H9 (cell line): ENCODE measurements around the gene MYOD1. TPM values are rescaled to one million over a fixed set of nuclear protein-coding genes. Genes with fewer than 3 reads are reported as not detected.

ENCODE experiments used
- DNase-seq: peaks from one replicate; pipeline ENCODE4 v3.0.0-alpha.2; 2017
- H2AFZ ChIP-seq: one replicate; pipeline ENCODE4 v1.6.1; 2013; ENCODE audit warnings: mild to moderate bottlenecking, low read length, control low read depth, moderate library complexity
- H2AK5ac ChIP-seq: 2 replicates; pipeline ENCODE4 v1.6.1; 2013; ENCODE audit warnings: low read length, control low read depth, mixed read lengths; ENCODE audit not compliant: insufficient read length
- H2BK120ac ChIP-seq: one replicate; pipeline ENCODE4 v1.6.1; 2013; ENCODE audit warnings: low read depth, mild to moderate bottlenecking, low read length, control low read depth, inconsistent platforms; ENCODE audit not compliant: poor library complexity, severe bottlenecking
- H2BK12ac ChIP-seq: 2 replicates; pipeline ENCODE4 v1.6.1; 2013; ENCODE audit warnings: low read length, control low read depth, mixed read lengths, low read depth; ENCODE audit not compliant: insufficient read length
- H2BK15ac ChIP-seq: 2 replicates; pipeline ENCODE4 v1.6.1; 2013; ENCODE audit warnings: low read depth, low read length, control low read depth
- H2BK20ac ChIP-seq: one replicate; pipeline ENCODE4 v1.6.1; 2013; ENCODE audit warnings: low read depth, mild to moderate bottlenecking, low read length, control low read depth, inconsistent platforms; ENCODE audit not compliant: poor library complexity, severe bottlenecking
- H2BK5ac ChIP-seq: 2 replicates; pipeline ENCODE4 v1.6.1; 2013; ENCODE audit warnings: low read length, control low read depth, mixed read lengths; ENCODE audit not compliant: insufficient read length
- H3K14ac ChIP-seq: 2 replicates; pipeline ENCODE4 v1.6.1; 2013; ENCODE audit warnings: low read length, control low read depth; ENCODE audit not compliant: insufficient read depth
- H3K18ac ChIP-seq: 2 replicates; pipeline ENCODE4 v1.6.1; 2013; ENCODE audit warnings: low read depth, mild to moderate bottlenecking, mixed read lengths, low read length, control low read depth; ENCODE audit not compliant: insufficient read length
- H3K23ac ChIP-seq: 2 replicates; pipeline ENCODE4 v1.6.1; 2013; ENCODE audit warnings: low read length, control low read depth, mixed read lengths, low read depth; ENCODE audit not compliant: insufficient read length
- H3K23me2 ChIP-seq: 2 replicates; pipeline ENCODE4 v1.6.1; 2013; ENCODE audit warnings: low read depth, mild to moderate bottlenecking, mixed read lengths, low read length, control low read depth; ENCODE audit not compliant: insufficient read length, poor library complexity, severe bottlenecking
- H3K27ac ChIP-seq: 2 replicates; pipeline ENCODE4 v1.5.1; 2013; ENCODE audit warnings: low read length, control low read depth, mixed read lengths, low read depth; ENCODE audit not compliant: insufficient read length
- H3K27me3 ChIP-seq: 2 replicates; pipeline ENCODE4 v1.6.1; 2013; ENCODE audit warnings: low read length, control low read depth, inconsistent platforms; ENCODE audit not compliant: insufficient read depth
- H3K4ac ChIP-seq: 2 replicates; pipeline ENCODE4 v1.6.1; 2013; ENCODE audit warnings: low read depth, mild to moderate bottlenecking, control low read depth, inconsistent platforms, low read length, moderate library complexity
- H3K4me1 ChIP-seq: 2 replicates; pipeline ENCODE4 v1.6.1; 2013; ENCODE audit warnings: low read length, control low read depth, inconsistent platforms; ENCODE audit not compliant: insufficient read depth
- H3K4me2 ChIP-seq: 2 replicates; pipeline ENCODE4 v1.6.1; 2013; ENCODE audit warnings: low read length, control low read depth, mixed read lengths; ENCODE audit not compliant: insufficient read length, insufficient read depth
- H3K56ac ChIP-seq: 2 replicates; pipeline ENCODE4 v1.6.1; 2013; ENCODE audit warnings: low read depth, mild to moderate bottlenecking, mixed read lengths, low read length, control low read depth; ENCODE audit not compliant: insufficient read length
- H3K79me1 ChIP-seq: 2 replicates; pipeline ENCODE4 v1.6.1; 2013; ENCODE audit warnings: low read depth, mild to moderate bottlenecking, moderate library complexity, low read length, control low read depth, inconsistent platforms; ENCODE audit not compliant: insufficient read depth, poor library complexity, severe bottlenecking
- H3K79me2 ChIP-seq: 2 replicates; pipeline ENCODE4 v1.6.1; 2013; ENCODE audit warnings: low read length, control low read depth, inconsistent platforms; ENCODE audit not compliant: insufficient read depth
- H3K9ac ChIP-seq: 2 replicates; pipeline ENCODE4 v1.6.1; 2013; ENCODE audit warnings: low read length, control low read depth, mixed read lengths; ENCODE audit not compliant: insufficient read length; ENCODE audit errors: extremely low read depth
- H3K9me3 ChIP-seq: one replicate; pipeline ENCODE4 v1.6.1; 2013; ENCODE audit warnings: low read depth, low read length, inconsistent platforms; ENCODE audit not compliant: control insufficient read depth
- H3T11ph ChIP-seq: one replicate; pipeline ENCODE4 v1.6.1; 2013; ENCODE audit warnings: mild to moderate bottlenecking, low read length, control low read depth, inconsistent platforms
- H4K20me1 ChIP-seq: one replicate; pipeline ENCODE4 v1.6.1; 2013; ENCODE audit not compliant: control insufficient read depth, insufficient read length, insufficient read depth
- H4K5ac ChIP-seq: 2 replicates; pipeline ENCODE4 v1.6.1; 2013; ENCODE audit warnings: low read depth, mild to moderate bottlenecking, mixed read lengths, low read length, control low read depth; ENCODE audit not compliant: insufficient read length
- H4K8ac ChIP-seq: replicated peaks from 2 replicates; pipeline ENCODE4 v1.6.1; 2013; ENCODE audit warnings: low read length, control low read depth, mixed read lengths, low read depth; ENCODE audit not compliant: insufficient read length
- H4K91ac ChIP-seq: 2 replicates; pipeline ENCODE4 v1.6.1; 2013; ENCODE audit warnings: low read depth, mild to moderate bottlenecking, moderate library complexity, mixed read lengths, low read length, control low read depth; ENCODE audit not compliant: insufficient read length
- H3K27ac Mint-ChIP-seq, 3 experiments: 2 replicates in 2 of 3; 3 replicates in 1 of 3; pipeline ENCODE4 v1.8.0; 2020 to 2021; ENCODE audit warnings: mixed read lengths in 3 of 3, mild to moderate bottlenecking in 1 of 3, moderate library complexity in 1 of 3
- H3K27me3 Mint-ChIP-seq: 2 replicates; pipeline ENCODE4 v1.8.0; 2021; ENCODE audit warnings: low read depth, mild to moderate bottlenecking, moderate library complexity, mixed read lengths
- H3K36me3 Mint-ChIP-seq, 3 experiments: 2 replicates in 2 of 3; 3 replicates in 1 of 3; pipeline ENCODE4 v1.8.0; 2020 to 2021; ENCODE audit warnings: low read depth in 3 of 3, mixed read lengths in 3 of 3; ENCODE audit not compliant: insufficient read depth in 1 of 3
- H3K4me1 Mint-ChIP-seq, 2 experiments: 2 replicates each; pipeline ENCODE4 v1.8.0; 2020; ENCODE audit warnings: mixed read lengths in 2 of 2
- H3K4me3 Mint-ChIP-seq, 2 experiments: 2 replicates in 1 of 2; 3 replicates in 1 of 2; pipeline ENCODE4 v1.8.0; 2020 to 2021; ENCODE audit warnings: mild to moderate bottlenecking in 2 of 2, mixed read lengths in 2 of 2, moderate library complexity in 1 of 2
- H3K9me3 Mint-ChIP-seq, 2 experiments: 2 replicates in 1 of 2; 3 replicates in 1 of 2; pipeline ENCODE4 v1.8.0; 2020; ENCODE audit warnings: mild to moderate bottlenecking in 2 of 2, mixed read lengths in 2 of 2, moderate library complexity in 1 of 2
- WGBS: extraction: QIAGEN DNeasy Blood & Tissue Kit; methylation state at CpG from one replicate; pipeline ENCODE4 v1.1.7; 2013; ENCODE audit warnings: missing lambda C conversion rate, low lambda C conversion rate, mixed read lengths; ENCODE audit not compliant: insufficient read length; ENCODE audit errors: extremely low coverage; 5-methylcytosine and 5-hydroxymethylcytosine counted together
- total RNA-seq: library from RNA; stranded (reverse); gene quantifications from 2 replicates; pipeline ENCODE4 v1.2.1, GENCODE V29; 2021
- TF ChIP-seq, protein P1 (sequence below): fragments of 200-600 bp; sonication (generic); conservative IDR thresholded peaks from 3 replicates; pipeline ENCODE4 v1.8.0; 2021; ENCODE audit warnings: antibody characterized with exemption, mild to moderate bottlenecking

Gene MYOD1
- total RNA-seq, 1 experiment from 2014 or later, result not detected

- TF ChIP-seq, protein P1, sequence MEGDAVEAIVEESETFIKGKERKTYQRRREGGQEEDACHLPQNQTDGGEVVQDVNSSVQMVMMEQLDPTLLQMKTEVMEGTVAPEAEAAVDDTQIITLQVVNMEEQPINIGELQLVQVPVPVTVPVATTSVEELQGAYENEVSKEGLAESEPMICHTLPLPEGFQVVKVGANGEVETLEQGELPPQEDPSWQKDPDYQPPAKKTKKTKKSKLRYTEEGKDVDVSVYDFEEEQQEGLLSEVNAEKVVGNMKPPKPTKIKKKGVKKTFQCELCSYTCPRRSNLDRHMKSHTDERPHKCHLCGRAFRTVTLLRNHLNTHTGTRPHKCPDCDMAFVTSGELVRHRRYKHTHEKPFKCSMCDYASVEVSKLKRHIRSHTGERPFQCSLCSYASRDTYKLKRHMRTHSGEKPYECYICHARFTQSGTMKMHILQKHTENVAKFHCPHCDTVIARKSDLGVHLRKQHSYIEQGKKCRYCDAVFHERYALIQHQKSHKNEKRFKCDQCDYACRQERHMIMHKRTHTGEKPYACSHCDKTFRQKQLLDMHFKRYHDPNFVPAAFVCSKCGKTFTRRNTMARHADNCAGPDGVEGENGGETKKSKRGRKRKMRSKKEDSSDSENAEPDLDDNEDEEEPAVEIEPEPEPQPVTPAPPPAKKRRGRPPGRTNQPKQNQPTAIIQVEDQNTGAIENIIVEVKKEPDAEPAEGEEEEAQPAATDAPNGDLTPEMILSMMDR, result no peak
- H3K79me1 ChIP-seq, result no peaks in the 10 kb centered on the region
- no peak overlapping the region for H2BK20ac ChIP-seq
- H2BK5ac ChIP-seq, result no peak overlapping the region
- no peaks in the 10 kb centered on the region for H3K4me1 ChIP-seq
- H3K9me3 Mint-ChIP-seq, result peaks cover 6 to 8% of the 10 kb centered on the region in 2 experiments; a peak in 4 of 5 replicates
- WGBS, result no CpG with 5 or more reads among the region's 4 CpGs
- H4K20me1 ChIP-seq, result no peaks in the 10 kb centered on the region
- H3K27me3 Mint-ChIP-seq, result peaks cover 40% of the 10 kb centered on the region
- H4K5ac ChIP-seq, result no peak overlapping the region
- H2AK5ac ChIP-seq, result no peak overlapping the region
- no peaks in the 10 kb centered on the region for H3K23me2 ChIP-seq
- H3K9me3 ChIP-seq, result no peaks in the 10 kb centered on the region
- no peak overlapping the region for H3K4me2 ChIP-seq
- no peak overlapping the region for H3K23ac ChIP-seq
- peaks cover 4% of the 10 kb centered on the region in 2 experiments for H3K4me1 Mint-ChIP-seq
- no peak for DNase-seq
- H3K56ac ChIP-seq, result no peak overlapping the region
- no peak overlapping the region for H3K9ac ChIP-seq
- H2BK12ac ChIP-seq, result no peak overlapping the region
- peaks cover 7% of the 10 kb centered on the region; the same call in 1 of the 2 replicates for H3K27me3 ChIP-seq
- H2BK15ac ChIP-seq, result no peak overlapping the region
- H3K14ac ChIP-seq, result no peak overlapping the region
- H3K27ac ChIP-seq, result no peak overlapping the region
- no peak overlapping the region for H3K27ac Mint-ChIP-seq
- no peak overlapping the region for H3K18ac ChIP-seq
- H3T11ph ChIP-seq, result no peak overlapping the region
- peaks cover 0 to 3% (median 0%) of the 10 kb centered on the region in 3 experiments; a peak in 3 of 7 replicates for H3K36me3 Mint-ChIP-seq
- H3K4me3 Mint-ChIP-seq, result no peak overlapping the region
- H4K91ac ChIP-seq, result no peak overlapping the region
- no peak overlapping the region for H2BK120ac ChIP-seq
- no peak overlapping the region for H4K8ac ChIP-seq
- H3K79me2 ChIP-seq, result no peaks in the 10 kb centered on the region
- H2AFZ ChIP-seq, result no peak overlapping the region
- H3K4ac ChIP-seq, result no peak overlapping the region
These were observed 11.5 kb upstream of the MYOD1 start for GRCh38 chr11:17707830-17708229.
